SK-MEL-5 (cell line): ENCODE results near the gene ABCB9. TPM values are rescaled to one million over a fixed set of nuclear protein-coding genes. Genes with fewer than 3 reads are reported as not detected.
"Not testable (repeated sequence)": the region's sequence is repeated elsewhere in the genome, so short reads cannot be mapped to it uniquely, and the experiment has no call there.

ENCODE experiments used
- DNase-seq: peaks from one replicate; pipeline ENCODE4 v3.0.0-alpha.2; 2016; ENCODE audit warnings: low read depth, low spot score
- in situ Hi-C: cut with HindIII; loops from 2 replicates; pipeline ENCODE4 v1.10.0; 2016; ENCODE audit warnings: low sequenced_read_pairs, high pct_unique_total_duplicates, low pct_unique_long_range_greater_than_20kb
- total RNA-seq: library from RNA; depleted of rRNA; stranded (reverse); fragments of >200 nt; shearing (Covaris generic); gene quantifications from 2 replicates; pipeline ENCODE4 v1.2.3, GENCODE V29; 2014

ABCB9 gene
- total RNA-seq, 1 experiment from 2014 or later: 8.3 TPM

DNA sequence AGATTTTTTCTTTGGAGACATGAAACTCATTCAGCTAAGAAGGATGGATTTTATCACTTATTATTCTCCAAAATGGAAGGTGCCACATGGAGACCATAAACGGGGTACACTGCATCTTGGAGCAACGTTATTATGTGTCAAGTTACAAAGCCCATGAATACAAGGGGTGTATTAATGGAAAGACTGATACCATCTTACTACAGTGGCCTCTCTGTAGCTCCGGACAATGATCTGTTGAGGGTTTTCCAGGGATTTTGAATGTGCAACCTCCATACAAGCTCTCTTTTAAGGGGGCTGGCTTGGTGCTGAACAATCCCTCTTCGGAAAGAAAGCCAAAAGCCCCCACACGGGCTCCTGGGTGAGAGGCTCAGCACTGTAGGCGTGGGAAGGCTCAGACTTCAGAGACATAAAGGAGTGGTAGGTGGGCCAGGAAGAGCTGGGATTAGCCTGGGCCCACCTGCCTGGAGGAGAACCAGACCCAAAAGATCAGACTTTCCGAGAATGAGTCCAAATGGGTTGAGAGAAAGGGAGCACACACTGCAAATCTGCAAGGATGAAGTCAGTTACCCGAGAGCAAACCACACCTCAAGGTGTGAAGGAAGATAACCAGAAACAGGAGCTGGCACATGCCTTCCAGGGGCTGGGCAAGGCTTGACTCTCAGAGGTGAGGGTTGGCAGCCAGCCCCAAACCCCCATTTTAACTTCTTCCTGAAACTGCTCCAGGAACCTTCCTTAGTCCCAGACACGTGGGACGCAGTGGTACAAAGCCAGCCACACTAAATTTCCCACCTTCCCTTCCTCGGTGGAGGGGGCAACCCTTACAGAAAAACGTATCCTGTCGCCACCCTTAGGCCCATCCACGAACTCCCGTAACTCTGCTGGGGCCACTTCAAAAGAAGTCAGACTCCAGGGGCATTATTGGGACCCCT, 71.8 kb downstream of the ABCB9 start:
- DNase-seq: peak; percentile 63
- in situ Hi-C loops: no loop called here

DNA sequence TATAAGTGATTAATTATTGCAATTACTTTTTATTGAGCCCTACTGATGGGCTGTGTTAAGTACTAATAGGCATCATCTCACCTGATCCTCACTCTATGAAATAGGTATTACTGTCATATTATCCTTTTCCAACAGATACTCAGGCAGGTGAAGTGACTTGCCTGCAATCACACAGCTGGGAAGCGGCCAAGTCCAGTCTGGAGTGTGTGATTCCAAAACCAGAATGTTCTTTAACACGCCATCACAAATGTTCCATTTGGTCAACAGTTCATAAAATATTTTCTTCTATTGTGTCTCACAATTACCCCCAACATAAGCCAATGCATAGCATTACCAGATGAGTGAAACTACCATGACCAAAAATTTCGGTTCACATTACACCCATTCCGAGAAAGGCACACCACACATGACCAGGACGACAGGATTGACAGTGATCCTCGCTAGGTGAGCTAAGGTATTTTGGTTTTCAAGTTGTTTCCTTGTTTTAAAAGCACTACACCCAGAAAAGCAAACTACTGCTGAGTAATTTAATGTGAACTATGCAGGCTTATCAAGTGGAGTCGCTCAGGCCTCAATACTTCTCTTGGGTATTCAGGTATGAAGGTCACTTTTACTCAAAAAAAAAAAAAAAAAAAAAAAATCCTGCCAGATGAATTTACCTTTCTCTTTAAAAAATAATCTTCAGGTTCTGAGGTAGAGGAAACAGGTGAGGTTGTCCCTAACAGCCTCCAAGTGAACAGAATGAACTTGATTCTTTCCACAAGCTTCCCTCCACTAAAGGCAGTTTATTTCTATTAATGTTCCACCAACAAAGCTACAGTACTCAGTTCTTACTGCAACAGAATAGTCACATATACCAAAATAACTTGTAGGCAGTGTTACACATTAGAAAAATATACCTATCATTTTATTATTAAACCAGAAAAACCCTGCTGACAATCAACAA, 72.8 kb downstream of the ABCB9 start:
- DNase-seq: no peak
- in situ Hi-C loops: no loop called here

- DNase-seq, in situ Hi-C loops: not testable (repeated sequence)
These were observed 73.5 kb downstream of the ABCB9 start for GRCh38 chr12:122892724-122893123.

GRCh38 chr12:122891661-122892525, 74.4 kb downstream of the ABCB9 start:
- in situ Hi-C loops: no loop called here
- peak; percentile 87 for DNase-seq

DNA sequence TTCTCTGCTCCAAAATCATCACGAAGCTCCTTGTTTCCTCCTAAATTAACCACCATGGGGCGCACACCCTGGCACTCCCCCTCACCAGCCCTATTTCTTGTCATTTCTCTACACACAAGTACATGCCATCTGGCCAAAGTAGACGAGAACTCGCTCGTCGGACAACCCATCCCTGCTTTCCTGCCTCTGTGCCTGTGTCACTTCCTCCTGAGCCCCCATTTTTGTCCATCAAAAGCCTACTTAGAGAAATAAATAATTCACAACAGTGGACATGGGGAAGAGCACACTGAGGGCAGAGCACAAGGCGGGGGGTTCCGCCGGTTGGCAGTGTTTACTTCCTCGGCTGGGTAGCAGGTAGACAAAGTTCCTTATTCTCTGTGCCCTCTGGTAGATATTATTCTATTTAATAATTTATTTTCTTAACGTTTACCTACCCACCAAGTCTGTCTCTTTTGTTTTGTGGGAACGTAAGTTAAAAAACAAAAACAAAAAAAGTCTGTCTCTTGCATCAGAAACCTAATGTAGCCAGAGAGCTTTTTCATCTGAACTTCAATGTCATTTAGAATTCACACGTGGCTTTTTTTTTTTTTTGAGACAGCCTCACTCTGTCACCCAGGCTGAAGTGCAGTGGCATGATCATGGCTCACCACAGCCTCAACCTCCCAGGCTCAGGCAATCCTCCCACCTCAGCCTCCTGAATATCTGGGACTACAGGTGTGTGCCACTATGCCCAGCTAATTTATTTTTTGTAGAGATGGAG, 76.3 kb downstream of the ABCB9 start:
- no peak for DNase-seq
- in situ Hi-C loops: no loop called here

DNA sequence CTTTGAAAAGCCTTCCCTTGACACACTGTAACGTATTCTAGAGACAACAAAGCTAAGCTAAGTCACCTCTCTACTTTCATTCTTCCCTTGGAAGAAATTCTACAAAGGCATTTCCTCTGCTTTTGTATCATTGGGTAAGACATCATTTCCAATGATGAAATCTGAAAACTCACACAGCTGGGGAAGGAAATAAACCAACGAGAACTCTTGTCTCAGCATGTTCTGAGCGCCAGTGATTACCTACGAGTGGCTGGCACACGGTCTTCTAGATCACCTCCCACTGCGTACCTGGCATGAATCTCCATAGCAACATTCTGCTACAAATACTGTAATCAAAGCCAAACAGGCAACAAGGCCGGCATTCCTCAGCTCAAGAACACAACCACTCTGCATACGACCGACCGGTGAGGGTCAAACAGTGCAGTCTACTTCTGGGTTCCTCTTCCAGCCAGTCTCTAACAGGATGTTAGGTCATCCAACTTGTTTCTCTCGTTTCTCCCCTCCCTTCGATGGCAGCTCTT, 78.0 kb downstream of the ABCB9 start:
- in situ Hi-C loops: no loop called here
- no peak for DNase-seq

DNA sequence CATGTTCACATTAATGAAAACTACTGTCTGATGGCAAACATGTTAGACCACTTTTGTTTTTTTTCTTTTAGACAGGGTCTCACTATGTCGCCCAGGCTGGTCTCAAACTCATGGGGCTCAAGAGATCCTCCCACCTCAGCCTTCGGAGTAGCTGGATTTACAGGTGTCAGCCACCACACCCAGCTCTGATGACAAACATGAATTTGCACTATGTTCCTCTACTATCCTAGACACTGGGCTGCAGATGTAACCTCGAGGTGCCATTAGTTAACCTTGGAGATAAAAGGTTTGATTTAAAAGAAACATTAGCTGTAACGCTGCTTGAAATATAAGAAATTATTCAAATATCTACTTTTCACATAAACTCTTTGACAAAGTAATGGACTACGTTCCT, 78.4 kb downstream of the ABCB9 start:
- DNase-seq: no peak
- in situ Hi-C loops: no loop called here

GRCh38 chr12:122886851-122887818, 79.1 kb downstream of the ABCB9 start:
- DNase-seq: no peak
- in situ Hi-C loops: no loop called here

GRCh38 chr12:122886161-122886560, 80.1 kb downstream of the ABCB9 start:
- no peak for DNase-seq
- in situ Hi-C loops: no loop called here

- in situ Hi-C loops: no loop called here
- DNase-seq: no peak
These were observed 81.4 kb downstream of the ABCB9 start for GRCh38 chr12:122884860-122885259.

- DNase-seq: no peak
- in situ Hi-C loops: no loop called here
These were observed 82.0 kb downstream of the ABCB9 start for GRCh38 chr12:122884091-122884826.

- no peak for DNase-seq
- in situ Hi-C loops: no loop called here
These were observed 83.2 kb downstream of the ABCB9 start for GRCh38 chr12:122882908-122883558.

GRCh38 chr12:122880668-122881067, 85.6 kb downstream of the ABCB9 start:
- in situ Hi-C loops: no loop called here
- peak; percentile 72 for DNase-seq

GRCh38 chr12:122880155-122880667, 86.1 kb downstream of the ABCB9 start:
- in situ Hi-C loops: no loop called here
- DNase-seq: no peak
